GM19372 (cell line): Measurements from ENCODE around the gene NDST3.
"Not testable (repeated sequence)": the region's sequence is repeated elsewhere in the genome, so short reads cannot be mapped to it uniquely, and the experiment has no call there.

Experiments used
- ATAC-seq: cut with Tn5 transposase; IDR thresholded peaks from one replicate; pipeline ENCODE4 v1.9.1; 2021; ENCODE audit warnings: mild to moderate bottlenecking, low read depth, moderate library complexity; ENCODE audit not compliant: unreplicated experiment

The NDST3 gene

DNA sequence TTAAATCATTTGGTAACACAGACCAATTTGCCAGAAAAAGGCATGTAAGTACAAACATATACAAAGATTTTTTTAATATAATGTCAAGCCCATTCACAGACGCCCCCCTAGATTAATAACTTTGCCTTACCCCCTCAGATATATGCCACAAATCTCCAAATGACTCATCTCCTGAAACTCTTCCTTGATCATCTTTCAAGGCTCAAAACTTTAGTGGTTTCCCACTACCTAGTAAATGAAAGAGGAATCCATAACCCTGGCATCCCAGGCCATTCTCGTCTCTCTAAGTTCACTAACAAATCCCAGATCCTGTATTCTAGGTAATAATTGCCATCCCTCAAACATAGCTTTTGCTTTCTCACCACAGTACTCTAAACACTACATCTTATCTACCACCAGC, 256.7 kb downstream of the NDST3 start:
- no peak for ATAC-seq

DNA sequence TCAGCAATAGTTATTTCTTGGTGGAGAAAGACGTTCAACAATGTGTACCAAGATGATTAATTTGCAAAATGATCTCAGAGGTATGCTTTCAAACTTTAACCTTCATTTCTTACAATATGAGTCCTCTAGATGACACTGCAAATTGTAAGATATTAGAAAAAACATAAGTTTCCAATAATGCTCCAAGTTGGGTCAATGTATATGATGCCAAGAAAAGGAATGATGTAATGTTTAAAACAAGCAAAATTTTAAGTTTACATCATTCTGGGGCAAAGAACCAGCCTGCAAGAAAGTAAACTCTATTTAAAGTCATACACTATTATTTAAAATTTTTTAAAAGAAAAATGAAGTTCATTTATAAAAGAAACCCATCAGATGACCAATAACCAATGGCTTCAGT, 262.4 kb downstream of the NDST3 start:
- no peak for ATAC-seq

DNA sequence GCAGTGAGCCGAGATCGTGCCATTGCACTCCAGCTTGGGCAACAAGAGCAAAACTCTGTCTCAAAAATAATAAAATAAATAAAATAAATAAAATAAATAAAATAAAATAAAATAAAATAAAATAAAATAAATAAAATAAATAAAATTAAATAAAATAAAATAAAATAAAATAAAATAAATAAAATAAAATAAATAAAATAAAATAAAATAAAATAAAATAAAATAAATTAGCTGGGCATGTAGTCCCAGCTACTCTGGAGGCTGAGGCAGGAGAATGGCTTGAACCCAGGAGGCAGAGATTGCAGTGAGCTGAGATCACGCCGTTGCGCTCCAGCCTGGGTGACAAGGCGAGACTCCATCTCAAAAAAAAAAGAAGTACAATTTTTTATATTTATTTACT, 265.3 kb downstream of the NDST3 start:
- not testable (repeated sequence) for ATAC-seq

DNA sequence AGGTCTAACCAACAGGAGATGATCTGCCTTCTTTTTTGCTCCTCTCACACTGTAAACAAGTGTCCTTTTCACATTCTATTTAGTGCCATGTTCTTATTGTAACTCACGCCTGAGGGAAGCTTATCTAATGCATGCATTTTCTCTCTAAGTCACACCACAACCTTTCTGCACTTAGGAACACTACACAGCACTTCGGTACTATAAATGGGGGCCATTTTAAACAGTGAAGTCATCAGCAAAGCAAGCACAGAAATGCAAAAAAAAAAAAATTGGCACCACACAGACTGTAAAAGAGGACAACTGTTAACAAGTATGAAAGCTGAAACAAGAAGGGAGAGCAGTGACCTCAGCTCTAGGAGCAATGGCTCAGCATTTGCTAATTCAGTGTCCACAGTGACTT, 273.4 kb downstream of the NDST3 start:
- no peak for ATAC-seq
